Colonic mucosa (tissue), 4 donors: ENCODE data around the gene SLC2A2. TPM values are rescaled to one million over a fixed set of nuclear protein-coding genes. Genes with fewer than 3 reads are reported as not detected.

ENCODE experiments used
- DNase-seq: peaks from one replicate; pipeline ENCODE4 v3.0.0-alpha.2; 2020
- H3K27ac ChIP-seq: fragments of 200-600 bp; one replicate; pipeline ENCODE4 v1.8.0; 2021
- H3K27me3 ChIP-seq: fragments of 200-600 bp; one replicate; pipeline ENCODE4 v1.8.0; 2021
- H3K36me3 ChIP-seq: fragments of 200-600 bp; one replicate; pipeline ENCODE4 v1.8.0; 2021
- H3K4me1 ChIP-seq: fragments of 200-600 bp; one replicate; pipeline ENCODE4 v1.8.0; 2021; ENCODE audit warnings: mild to moderate bottlenecking
- H3K4me3 ChIP-seq: fragments of 200-600 bp; one replicate; pipeline ENCODE4 v1.8.0; 2021
- H3K9ac ChIP-seq, 2 donors: one replicate each; pipeline ENCODE4 v1.7.0; 2013; ENCODE audit warnings: control low read depth in 2 of 2, low read depth in 2 of 2, low read length in 2 of 2
- H3K9me3 ChIP-seq: fragments of 200-600 bp; one replicate; pipeline ENCODE4 v1.8.0; 2021
- intact Hi-C: fragments of 100-400 bp; cut with DNase I; formaldehyde crosslinking; loops from one replicate; pipeline ENCODE4 v1.14.1; 2022
- total RNA-seq, 2 donors: library from RNA; stranded (reverse); fragmentation: NEBNext Ultra II Directional in 1 of 2; extraction: Animal tissue kit (Norgen Biotek cat#: 25700) in 1 of 2; gene quantifications; one replicate each; pipeline ENCODE4 v1.2.1, GENCODE V29; 2021
- TF ChIP-seq, protein P1 (sequence below): fragments of 200-600 bp; IDR thresholded peaks from one replicate; pipeline ENCODE4 v1.8.0; 2022; ENCODE audit warnings: antibody characterized with exemption, mild to moderate bottlenecking
- donor health status: healthy.
- donor health status: DM: no; HTN: no; CAD: no.
- donor health status: DM: no; HTN: no; CAD: no.

SLC2A2 gene
- total RNA-seq, 2 donors from 2014 or later: 0.08 to 0.27 TPM

DNA sequence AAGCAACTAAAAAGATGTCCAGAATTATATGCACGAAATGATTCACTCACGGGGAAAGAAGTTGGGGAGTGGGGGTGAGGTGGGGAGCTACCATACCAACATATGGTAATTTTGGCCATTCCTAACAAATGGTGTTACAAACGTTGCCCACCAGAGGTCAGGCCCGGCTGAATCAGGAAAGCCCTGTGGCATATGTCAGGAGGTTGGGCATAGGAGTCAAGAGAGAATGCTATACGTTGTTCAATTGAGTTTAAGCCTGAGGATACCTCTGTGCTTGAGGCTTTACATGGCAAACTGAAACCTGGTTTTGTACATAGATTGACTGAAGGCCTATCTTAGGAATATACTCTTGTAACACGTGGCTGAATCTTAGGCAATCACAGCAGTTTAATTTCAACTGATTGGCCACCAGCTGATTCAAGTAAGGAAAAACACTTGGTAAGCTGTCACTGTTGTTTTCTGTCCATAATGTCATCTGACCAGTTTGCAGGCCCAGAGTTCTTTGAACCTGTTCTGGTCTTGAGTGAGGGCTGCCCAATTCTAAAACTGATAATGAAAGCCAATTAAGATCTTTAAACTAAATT lies 23.4 kb upstream of the SLC2A2 start:
- Histone ChIP-seq H3K4me1 (no peaks in the 10 kb centered on the region), H3K27me3 (no peaks in the 10 kb centered on the region), H3K9ac (no peak overlapping the region), H3K27ac (no peak overlapping the region), H3K4me3 (no peak overlapping the region), H3K36me3 (no peaks in the 10 kb centered on the region), H3K9me3 (no peaks in the 10 kb centered on the region)
- DNase-seq: peak; percentile 31
- intact Hi-C loops: loop anchor here (5.0 kb wide), 1 partner anchor 517 kb away; no protein-coding TSS in a partner anchor
- TF ChIP-seq, protein P1, sequence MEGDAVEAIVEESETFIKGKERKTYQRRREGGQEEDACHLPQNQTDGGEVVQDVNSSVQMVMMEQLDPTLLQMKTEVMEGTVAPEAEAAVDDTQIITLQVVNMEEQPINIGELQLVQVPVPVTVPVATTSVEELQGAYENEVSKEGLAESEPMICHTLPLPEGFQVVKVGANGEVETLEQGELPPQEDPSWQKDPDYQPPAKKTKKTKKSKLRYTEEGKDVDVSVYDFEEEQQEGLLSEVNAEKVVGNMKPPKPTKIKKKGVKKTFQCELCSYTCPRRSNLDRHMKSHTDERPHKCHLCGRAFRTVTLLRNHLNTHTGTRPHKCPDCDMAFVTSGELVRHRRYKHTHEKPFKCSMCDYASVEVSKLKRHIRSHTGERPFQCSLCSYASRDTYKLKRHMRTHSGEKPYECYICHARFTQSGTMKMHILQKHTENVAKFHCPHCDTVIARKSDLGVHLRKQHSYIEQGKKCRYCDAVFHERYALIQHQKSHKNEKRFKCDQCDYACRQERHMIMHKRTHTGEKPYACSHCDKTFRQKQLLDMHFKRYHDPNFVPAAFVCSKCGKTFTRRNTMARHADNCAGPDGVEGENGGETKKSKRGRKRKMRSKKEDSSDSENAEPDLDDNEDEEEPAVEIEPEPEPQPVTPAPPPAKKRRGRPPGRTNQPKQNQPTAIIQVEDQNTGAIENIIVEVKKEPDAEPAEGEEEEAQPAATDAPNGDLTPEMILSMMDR: peak; percentile 36

DNA sequence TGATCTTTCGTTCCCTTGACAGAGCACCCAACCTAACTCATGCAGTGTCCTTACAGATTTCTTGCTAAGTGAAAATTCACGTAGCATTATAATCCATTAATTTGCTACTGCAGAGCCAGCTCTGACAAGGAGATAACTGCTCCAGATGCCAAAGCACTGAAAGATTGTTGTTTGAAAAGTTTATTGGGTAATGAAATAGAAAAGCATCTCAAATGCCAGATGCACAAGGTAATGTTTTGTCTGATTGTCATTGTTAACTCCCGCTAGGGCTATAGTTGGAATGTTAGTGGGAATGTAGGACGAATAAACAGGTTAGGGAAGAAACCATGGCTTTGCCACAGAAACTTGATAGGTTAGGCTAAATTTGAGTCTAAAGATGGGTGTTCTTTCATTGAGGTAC lies 20.2 kb upstream of the SLC2A2 start:
- Histone ChIP-seq H3K27ac (no peak overlapping the region), H3K9ac (no peak overlapping the region), H3K4me1 (no peaks in the 10 kb centered on the region), H3K36me3 (no peaks in the 10 kb centered on the region), H3K9me3 (no peaks in the 10 kb centered on the region), H3K4me3 (no peak overlapping the region), H3K27me3 (no peaks in the 10 kb centered on the region)
- TF ChIP-seq, protein P1: no peak
- intact Hi-C loops: no loop called here
- no peak for DNase-seq

- no peak for DNase-seq
- intact Hi-C loops: no loop called here
- TF ChIP-seq, protein P1: no peak
Measured at GRCh38 chr3:171044835-171045793, 18.6 kb upstream of the SLC2A2 start.

GRCh38 chr3:171044384-171044783 lies 17.9 kb upstream of the SLC2A2 start:
- no peaks in the 10 kb centered on the region for H3K36me3 ChIP-seq
- H3K9me3 ChIP-seq: no peaks in the 10 kb centered on the region
- DNase-seq: no peak
- no peak overlapping the region for H3K4me3 ChIP-seq
- no peak overlapping the region for H3K9ac ChIP-seq
- no peaks in the 10 kb centered on the region for H3K27me3 ChIP-seq
- no peaks in the 10 kb centered on the region for H3K4me1 ChIP-seq
- intact Hi-C loops: no loop called here
- H3K27ac ChIP-seq: no peak overlapping the region
- TF ChIP-seq, protein P1: no peak

More at GRCh38 chr3:171044835-171045793, 18.6 kb upstream of the SLC2A2 start:
- Histone ChIP-seq H3K27ac (no peak overlapping the region), H3K36me3 (no peaks in the 10 kb centered on the region), H3K27me3 (no peaks in the 10 kb centered on the region), H3K9me3 (no peaks in the 10 kb centered on the region), H3K4me1 (no peaks in the 10 kb centered on the region), H3K4me3 (no peak overlapping the region), H3K9ac (no peak overlapping the region)

DNA sequence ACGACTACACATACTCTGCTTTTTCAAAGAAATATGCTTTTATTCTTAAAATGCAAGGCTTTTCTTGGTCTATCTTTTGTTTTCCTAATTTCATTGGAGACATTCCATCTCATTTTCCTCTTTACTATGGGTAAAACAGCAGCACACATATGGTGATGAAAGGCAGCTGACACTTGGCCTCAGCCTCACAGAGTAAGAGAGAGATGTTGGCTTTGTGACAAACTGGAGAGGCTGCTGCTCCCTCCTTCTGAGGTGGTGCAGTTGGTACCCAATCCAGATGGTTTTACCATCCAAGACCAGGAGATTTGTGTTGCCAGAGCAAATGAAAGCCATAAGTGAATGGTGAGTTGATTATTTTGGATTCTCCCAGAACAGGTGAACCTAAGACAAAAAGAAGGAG lies 13.2 kb upstream of the SLC2A2 start:
- no peaks in the 10 kb centered on the region for H3K27me3 ChIP-seq
- no peak overlapping the region for H3K9ac ChIP-seq
- DNase-seq: no peak
- H3K9me3 ChIP-seq: no peaks in the 10 kb centered on the region
- no peaks in the 10 kb centered on the region for H3K4me1 ChIP-seq
- H3K27ac ChIP-seq: no peak overlapping the region
- TF ChIP-seq, protein P1: no peak
- no peak overlapping the region for H3K4me3 ChIP-seq
- no peaks in the 10 kb centered on the region for H3K36me3 ChIP-seq
- intact Hi-C loops: no loop called here
